Tongue (tissue), 2 donors: Measurements from ENCODE around the gene KLF6. TPM values are rescaled to one million over a fixed set of nuclear protein-coding genes. Genes with fewer than 3 reads are reported as not detected.
"Not testable (repeated sequence)": the region's sequence is repeated elsewhere in the genome, so short reads cannot be mapped to it uniquely, and the experiment has no call there.

Experiments
- DNase-seq: peaks from one replicate; pipeline ENCODE4 v3.0.0-alpha.2; 2015
- total RNA-seq: library from RNA; depleted of rRNA; stranded (reverse); fragments of >200 nt; gene quantifications from one replicate; pipeline ENCODE4 v1.2.3, GENCODE V29; 2014

KLF6 gene
- total RNA-seq, 1 donor from 2014 or later = 93.0 TPM

- no peak for DNase-seq
Measured at GRCh38 chr10:3755440-3756359, 29.3 kb downstream of the KLF6 start.

DNA sequence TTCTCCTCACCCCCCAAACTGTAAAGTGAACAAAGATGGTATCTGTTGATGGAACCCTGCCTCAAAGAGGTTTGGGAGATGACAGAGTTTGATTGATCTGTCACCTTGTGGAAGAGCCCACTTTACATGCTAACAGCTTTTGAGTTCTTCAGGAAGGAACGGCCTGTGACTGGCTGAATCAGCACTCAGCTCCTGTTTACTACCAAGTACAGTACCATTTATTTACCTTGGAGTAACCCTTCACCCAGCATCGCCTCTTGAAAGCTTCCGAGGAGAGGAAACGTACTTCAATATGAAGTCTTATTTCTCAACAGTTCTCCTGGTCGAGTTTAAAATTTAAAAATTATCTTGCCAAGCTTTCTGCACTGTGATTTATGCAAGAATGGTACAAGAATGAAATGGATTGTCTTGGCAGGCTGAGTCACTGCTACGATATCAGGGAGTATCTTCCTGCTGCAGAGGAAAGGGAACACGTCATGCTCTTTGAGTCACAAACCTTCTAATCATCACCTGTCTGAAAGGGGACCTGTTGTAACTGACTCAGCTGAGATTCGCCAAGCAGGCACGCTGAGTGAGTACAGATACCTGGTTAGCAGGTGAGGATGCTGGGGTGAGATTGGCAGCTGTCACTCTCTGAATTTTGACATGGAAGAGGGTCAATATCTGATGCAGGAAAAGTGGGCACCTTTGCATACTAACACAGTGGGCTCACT, 30.1 kb downstream of the KLF6 start:
- no peak for DNase-seq

DNA sequence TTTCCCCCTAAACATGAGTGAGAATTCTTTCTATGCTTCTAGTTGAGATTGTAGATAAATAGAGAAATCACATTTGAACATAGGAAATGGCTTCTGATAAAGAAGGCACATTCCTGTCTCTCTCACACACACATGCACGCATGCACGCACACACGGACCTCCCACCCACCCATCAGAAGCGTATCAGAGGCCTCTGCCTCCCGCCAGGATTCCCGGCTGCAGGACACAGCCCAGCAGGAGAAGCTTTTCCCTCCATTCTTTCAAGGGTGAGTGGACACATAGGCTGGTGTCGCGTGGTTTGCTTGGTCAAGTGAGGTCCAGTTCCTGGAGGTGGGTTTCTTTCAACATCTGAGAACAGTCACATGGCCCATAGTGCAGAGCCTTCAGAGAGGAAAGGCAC, 34.2 kb downstream of the KLF6 start:
- DNase-seq = no peak

DNA sequence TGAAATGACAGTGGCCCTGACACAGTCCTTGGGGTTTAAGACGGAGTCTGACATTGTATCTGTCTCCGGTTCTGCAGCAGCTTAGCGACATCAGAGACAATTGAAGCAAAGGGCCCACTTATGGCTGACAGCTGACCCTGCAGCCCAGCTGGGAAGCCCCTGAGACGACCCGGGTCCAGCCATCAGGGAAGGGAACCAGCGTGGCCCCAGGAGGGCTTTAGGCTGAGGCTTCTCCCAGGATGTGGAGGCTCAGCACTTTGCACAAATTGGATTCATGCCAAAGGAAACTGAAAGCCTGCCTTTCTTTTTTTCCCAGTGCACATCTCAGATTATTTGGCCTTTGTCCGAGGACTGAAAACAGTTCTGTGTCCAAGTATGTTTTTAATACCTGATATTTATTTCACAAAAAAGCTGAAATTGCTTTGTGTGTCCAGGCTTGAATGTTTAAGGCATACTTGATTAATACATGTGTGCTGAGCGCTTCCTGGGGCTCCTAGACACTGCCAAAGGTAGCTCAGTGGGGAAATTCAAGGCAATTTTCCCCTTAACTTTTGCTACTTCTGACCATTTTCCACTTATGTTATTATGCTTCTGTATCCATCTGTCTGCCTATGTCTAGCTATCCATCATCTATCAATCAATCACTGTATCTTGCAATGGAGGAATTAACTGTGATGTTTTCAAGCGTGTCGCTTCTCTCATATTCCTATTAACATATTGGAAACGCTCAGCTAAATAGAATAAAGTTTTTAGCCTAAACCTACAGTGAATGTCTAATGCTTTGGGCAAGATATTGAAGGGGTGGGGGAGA, 34.8 kb downstream of the KLF6 start:
- DNase-seq = peak; percentile 73

DNA sequence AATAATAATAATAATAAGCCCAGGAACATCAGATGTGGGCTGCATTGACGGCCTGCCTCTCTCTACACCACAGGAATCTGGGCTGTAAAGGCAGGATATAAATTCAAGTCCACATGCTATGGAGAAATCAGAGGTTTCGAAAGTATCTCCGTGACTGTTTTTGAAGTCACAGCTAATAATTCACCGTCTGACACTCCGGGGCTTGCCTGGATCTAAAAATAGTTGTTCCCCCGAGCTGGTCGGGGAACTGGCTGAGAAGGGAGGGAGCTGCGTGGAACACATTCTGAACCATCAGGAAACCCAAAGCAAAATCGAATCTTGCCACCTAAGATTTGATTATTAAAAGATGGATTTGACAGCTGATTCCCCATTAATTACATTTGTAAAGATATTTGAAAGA, 35.4 kb downstream of the KLF6 start:
- DNase-seq = peak; percentile 60

GRCh38 chr10:3749011-3749410, 36.0 kb downstream of the KLF6 start:
- no peak for DNase-seq

- DNase-seq = no peak
Measured at GRCh38 chr10:3748484-3748883, 36.5 kb downstream of the KLF6 start.

- no peak for DNase-seq
Measured at GRCh38 chr10:3747984-3748383, 37.0 kb downstream of the KLF6 start.

- no peak for DNase-seq
Measured at GRCh38 chr10:3747248-3747960, 37.6 kb downstream of the KLF6 start.

DNA sequence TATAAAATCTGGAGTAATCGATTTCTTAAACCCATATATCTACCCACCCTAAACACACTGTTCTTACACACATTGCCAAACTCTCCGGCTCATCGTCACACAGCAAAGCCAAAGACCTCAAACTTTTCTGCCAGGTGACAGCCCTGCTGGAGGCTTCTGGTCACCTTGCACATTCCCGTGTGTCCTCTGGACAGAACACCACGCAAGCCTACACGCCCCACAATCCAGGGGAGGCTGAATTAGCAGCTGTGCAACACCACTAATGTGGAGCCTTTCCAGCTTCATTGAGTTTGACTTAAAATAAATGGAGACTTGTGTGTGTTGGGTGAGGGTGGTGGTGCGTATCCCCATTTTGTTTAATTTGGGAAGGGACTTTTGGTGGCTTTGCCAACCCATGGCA, 38.4 kb downstream of the KLF6 start:
- no peak for DNase-seq

GRCh38 chr10:3745521-3745920, 39.5 kb downstream of the KLF6 start:
- no peak for DNase-seq

GRCh38 chr10:3741688-3742461, 43.1 kb downstream of the KLF6 start:
- no peak for DNase-seq

GRCh38 chr10:3740157-3740871, 44.7 kb downstream of the KLF6 start:
- no peak for DNase-seq

DNA sequence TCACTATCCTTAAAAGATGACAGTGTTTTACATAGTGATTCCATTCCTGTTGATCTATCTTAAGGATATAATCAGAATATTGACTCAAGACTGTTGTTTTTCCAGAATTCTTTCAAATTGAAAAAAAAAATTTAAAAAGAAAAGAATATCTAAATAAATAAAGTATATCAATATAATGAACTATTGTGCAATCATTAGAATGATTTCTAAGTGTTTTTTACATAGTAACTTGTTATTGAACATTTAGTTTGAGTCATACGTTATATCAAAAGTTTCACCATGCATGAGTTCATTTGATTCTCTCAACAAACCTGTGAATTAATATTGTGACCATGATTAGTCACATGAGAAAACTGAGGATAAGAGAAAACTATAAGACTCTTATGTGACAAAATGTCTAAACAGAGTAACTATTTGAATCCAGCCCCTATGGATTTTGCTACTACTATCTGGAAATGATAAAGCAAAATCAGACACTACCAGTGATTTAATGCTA, 46.1 kb downstream of the KLF6 start:
- no peak for DNase-seq

- no peak for DNase-seq
Measured at GRCh38 chr10:3737864-3738263, 47.1 kb downstream of the KLF6 start.

DNA sequence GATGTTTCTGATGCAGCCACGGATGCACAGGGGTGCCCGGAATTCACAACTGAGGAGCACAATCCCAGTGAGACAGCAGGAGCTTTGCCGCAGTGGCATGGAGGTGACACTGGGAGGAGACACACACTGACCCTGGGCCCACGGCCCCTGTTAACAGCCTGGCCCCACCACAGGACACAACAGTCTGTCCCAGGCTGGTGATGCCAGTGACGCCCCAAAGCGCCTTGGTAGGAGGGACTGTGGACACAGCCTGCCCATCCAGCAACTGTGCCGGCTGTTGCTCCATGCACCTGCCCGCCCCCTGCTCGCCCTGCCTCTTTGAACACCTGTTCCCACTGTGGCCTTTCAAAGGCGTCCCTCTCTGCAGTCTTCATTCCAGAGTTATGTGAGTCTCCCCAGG, 49.8 kb downstream of the KLF6 start:
- DNase-seq = peak; percentile 16

DNA sequence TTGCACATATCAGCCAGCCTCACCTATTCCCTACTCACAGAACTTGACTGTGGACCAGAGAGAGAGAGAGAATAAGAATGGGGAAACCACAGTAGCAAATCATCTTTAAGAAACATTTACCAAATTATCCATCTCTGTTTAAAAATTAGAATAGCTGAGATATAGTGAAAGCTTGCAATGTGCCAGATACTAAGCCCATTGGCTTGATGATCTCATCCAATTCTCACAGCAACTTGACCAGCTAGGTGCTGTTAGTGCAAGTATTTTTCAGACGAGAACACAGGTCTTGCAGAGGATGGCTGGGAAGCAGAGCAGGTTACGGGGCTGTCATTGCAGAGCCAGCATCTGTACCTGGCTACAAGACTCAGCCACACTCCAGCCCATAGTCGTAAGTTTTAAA, 50.9 kb downstream of the KLF6 start:
- no peak for DNase-seq

GRCh38 chr10:3732183-3732582, 52.8 kb downstream of the KLF6 start:
- not testable (repeated sequence) for DNase-seq

DNA sequence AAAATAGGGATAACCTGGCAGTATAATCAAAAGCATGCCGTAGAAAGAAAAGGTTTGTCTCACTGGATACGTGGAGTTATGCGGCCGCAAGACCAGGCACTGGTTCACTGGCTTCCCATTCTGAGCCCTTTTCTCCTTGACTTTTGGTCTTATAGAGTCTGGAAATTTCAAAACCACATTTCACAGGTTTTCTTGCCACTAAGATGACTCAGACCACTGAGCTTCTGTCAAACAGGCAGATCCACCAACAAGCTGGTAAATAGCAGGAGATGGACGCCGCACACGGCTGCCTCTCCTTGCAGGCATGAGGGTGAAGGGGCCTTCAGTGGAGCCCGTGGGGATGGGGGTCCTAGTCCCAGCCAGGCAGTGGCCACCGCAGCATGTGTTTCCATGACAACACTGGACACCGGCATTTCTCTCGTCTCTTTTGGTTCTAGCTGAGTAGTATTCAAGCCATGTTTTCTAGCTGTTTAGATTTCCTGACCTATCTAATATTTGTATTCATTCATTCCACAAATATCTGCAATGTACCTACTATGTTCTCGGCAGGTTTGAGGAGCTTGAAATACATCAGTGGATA, 55.5 kb downstream of the KLF6 start:
- no peak for DNase-seq

- no peak for DNase-seq
Measured at GRCh38 chr10:3728563-3728962, 56.4 kb downstream of the KLF6 start.
